Aortic smooth muscle cell (primary cell): ENCODE results near the gene INO80C. TPM values are rescaled to one million over a fixed set of nuclear protein-coding genes. Genes with fewer than 3 reads are reported as not detected.

Experiments used
- total RNA-seq: library from RNA; depleted of rRNA; stranded (reverse); fragments of >200 nt; gene quantifications from 2 replicates; pipeline ENCODE4 v1.2.3, GENCODE V29; 2014

INO80C gene, protein sequence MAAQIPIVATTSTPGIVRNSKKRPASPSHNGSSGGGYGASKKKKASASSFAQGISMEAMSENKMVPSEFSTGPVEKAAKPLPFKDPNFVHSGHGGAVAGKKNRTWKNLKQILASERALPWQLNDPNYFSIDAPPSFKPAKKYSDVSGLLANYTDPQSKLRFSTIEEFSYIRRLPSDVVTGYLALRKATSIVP
- total RNA-seq: 7.3 and 11.1 TPM in 2 replicates

DNA sequence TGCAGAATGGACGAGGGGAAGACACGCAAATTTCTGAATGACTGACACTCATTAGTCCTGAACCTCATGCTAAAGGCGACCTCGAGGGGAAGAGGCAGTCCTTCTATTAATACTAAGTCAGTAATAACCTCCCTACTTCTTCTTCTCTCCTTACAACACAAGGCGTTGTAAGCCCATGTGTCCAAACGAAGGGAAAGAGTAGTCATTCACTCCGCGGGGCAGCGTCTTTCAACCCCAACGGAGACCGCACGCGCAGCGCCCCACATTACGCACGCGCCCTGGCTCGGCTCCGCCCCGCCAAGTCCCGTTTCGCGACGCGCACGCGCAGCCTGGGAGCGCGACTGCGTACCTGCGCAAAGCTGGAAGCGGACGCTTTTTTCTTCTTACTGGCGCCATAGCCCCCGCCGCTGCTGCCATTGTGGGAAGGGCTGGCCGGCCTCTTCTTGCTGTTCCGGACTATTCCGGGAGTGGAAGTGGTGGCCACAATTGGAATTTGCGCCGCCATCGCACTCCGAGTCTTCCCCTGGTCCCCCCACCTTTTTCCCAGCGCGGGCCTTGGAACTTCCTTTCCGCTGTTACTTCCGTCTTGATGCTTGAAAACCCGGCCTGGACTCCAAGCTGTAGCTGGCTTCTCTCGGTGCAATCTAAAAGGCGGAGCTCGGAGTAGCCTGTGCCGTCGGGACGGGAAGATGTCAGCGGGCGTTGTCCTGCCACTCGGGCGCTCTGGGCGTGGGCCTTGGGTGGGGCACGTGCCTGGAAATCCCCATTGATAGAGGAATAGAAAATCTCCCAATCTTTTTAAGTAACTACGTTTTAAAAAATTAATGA is at the start of gene INO80C:
INO80C (minus strand) TSS at position 591 of the 828 bp plus-strand sequence; CDS start at position 505, 86 bp downstream.

Other genes with a start within 250 kb of the INO80C start
- 20.7 and 22.1 TPM in 2 replicates for gene ZSCAN30, start 207.7 kb downstream of the INO80C start, total RNA-seq
- gene ZNF24, start 153.5 kb downstream of the INO80C start, total RNA-seq: 27.5 and 28.3 TPM in 2 replicates
- gene ZNF396, start 120.6 kb downstream of the INO80C start, total RNA-seq: 3.0 and 3.2 TPM in 2 replicates
- 292 and 690 TPM in 2 replicates for gene GALNT1, start 83.8 kb upstream of the INO80C start, total RNA-seq